GM12878 (cell line): Measurements from ENCODE around the gene BTNL9. TPM values are rescaled to one million over a fixed set of nuclear protein-coding genes. Genes with fewer than 3 reads are reported as not detected.
"Not testable (repeated sequence)": the region's sequence is repeated elsewhere in the genome, so short reads cannot be mapped to it uniquely, and the experiment has no call there.

ENCODE experiments used
- ATAC-seq: fragments of 200-7000 bp; cut with Tn5 transposase; 3 replicates; pipeline ENCODE4 v1.9.1; 2020; ENCODE audit warnings: mild to moderate bottlenecking, moderate library complexity
- BruUV-seq: library from RNA; stranded (reverse); fragments of 400-500 nt; replicated peaks from 2 replicates; lab custom pipeline; 2021; lab: Mats Ljungman, UMichigan
- CTCF ChIA-PET: fragments of 300-600 bp; sonication (Branson Sonifier 250); formaldehyde crosslinking; extraction: SDS; loops from one replicate; lab custom pipeline; 2021; ENCODE audit warnings: inconsistent platforms; lab: Yijun Ruan, JAX
- POLR2A ChIA-PET: fragments of 350-600 bp; formaldehyde crosslinking; extraction: SDS; loops from one replicate; lab custom pipeline; 2021; ENCODE audit warnings: inconsistent platforms; lab: Charles Lee
- RAD21 ChIA-PET: fragments of 300-600 bp; sonication (Branson Sonifier 250); formaldehyde crosslinking; loops from one replicate; lab custom pipeline; 2023; ENCODE audit warnings: antibody characterized with exemption; ENCODE audit not compliant: unreplicated experiment; lab: Charles Lee
- SMC1A ChIA-PET: fragments of 300-600 bp; sonication (Branson Sonifier 250); formaldehyde crosslinking; loops from one replicate; lab custom pipeline; 2023; ENCODE audit not compliant: unreplicated experiment, uncharacterized antibody; lab: Charles Lee
- DNase-seq: peaks from one replicate; pipeline ENCODE4 v3.0.0-alpha.2; 2011; ENCODE audit warnings: low read depth, low spot score
- FAIRE-seq: peaks from 3 replicates; lab custom pipeline; 2011; peaks lifted over from hg19 to GRCh38; lab: Jason Lieb, UNC
- H2AFZ ChIP-seq: 2 replicates; pipeline ENCODE4 v1.6.0; 2011; ENCODE audit warnings: low read depth, low read length, control low read depth; ENCODE audit not compliant: control insufficient read depth
- H3K27ac ChIP-seq: 2 replicates; pipeline ENCODE4 v1.5.1; 2011; ENCODE audit warnings: control low read depth; ENCODE audit not compliant: control insufficient read depth, insufficient read depth
- H3K27me3 ChIP-seq, 2 experiments: replicated peaks in 1 of 2; 2 replicates each; pipeline versions ENCODE4 v1.6.0 to v1.6.1; 2011; ENCODE audit warnings: low read length in 1 of 2; ENCODE audit not compliant: control insufficient read depth in 2 of 2, insufficient read depth in 2 of 2
- H3K36me3 ChIP-seq, 2 experiments: 2 replicates each; pipeline ENCODE4 v1.5.1; 2011; ENCODE audit warnings: low read length in 1 of 2; ENCODE audit not compliant: control insufficient read depth in 2 of 2, insufficient read depth in 2 of 2
- H3K4me1 ChIP-seq: 2 replicates; pipeline ENCODE4 v1.6.1; 2011; ENCODE audit warnings: mild to moderate bottlenecking, low read length, moderate library complexity, mixed read lengths; ENCODE audit not compliant: control insufficient read depth, insufficient read depth
- H3K4me2 ChIP-seq: 2 replicates; pipeline ENCODE4 v1.6.0; 2011; ENCODE audit warnings: control low read depth; ENCODE audit not compliant: control insufficient read depth, insufficient read depth
- H3K4me3 ChIP-seq: fragments of 200-600 bp; sonication (generic); 2 replicates; pipeline ENCODE4 v1.5.1; 2016
- H3K79me2 ChIP-seq: 2 replicates; pipeline ENCODE4 v1.6.0; 2011; ENCODE audit warnings: low read length; ENCODE audit not compliant: control insufficient read depth, insufficient read depth
- H3K9ac ChIP-seq: 2 replicates; pipeline ENCODE4 v1.8.0; 2011; ENCODE audit warnings: low read length, control low read depth, mixed read lengths; ENCODE audit not compliant: control insufficient read depth, insufficient read depth
- H3K9me3 ChIP-seq: replicated peaks from 3 replicates; pipeline ENCODE4 v1.5.1; 2011; ENCODE audit warnings: mild to moderate bottlenecking, low read length; ENCODE audit not compliant: control insufficient read depth, insufficient read depth
- H4K20me1 ChIP-seq: 2 replicates; pipeline ENCODE4 v1.6.0; 2011; ENCODE audit not compliant: control insufficient read depth, insufficient read depth
- CBFB ChIP-seq: IDR thresholded peaks from 2 replicates; pipeline ENCODE4 v1.6.1; 2016; ENCODE audit warnings: antibody characterized with exemption, low read depth
- SPI1 ChIP-seq: IDR thresholded peaks from 2 replicates; pipeline ENCODE4 v1.6.1; 2011; ENCODE audit warnings: low read depth, mild to moderate bottlenecking, low read length, moderate library complexity, borderline replicate concordance; ENCODE audit not compliant: insufficient read depth
- WGBS: methylation state at CpG from one replicate; pipeline ENCODE4 v1.1.6; 2016; ENCODE audit warnings: low lambda C conversion rate; ENCODE audit not compliant: insufficient replicate concordance, insufficient coverage; ENCODE audit errors: missing lambda C conversion rate; 5-methylcytosine and 5-hydroxymethylcytosine counted together
- in situ Hi-C: fragments of 300-500 bp; cut with MboI; formaldehyde crosslinking; loops from 9 replicates; pipeline ENCODE4 v1.14.3; 2018; ENCODE audit warnings: mixed read lengths
- intact Hi-C: fragments of 100-400 bp; cut with micrococcal nuclease; formaldehyde crosslinking; loops from one replicate; pipeline ENCODE4 v1.14.2; 2022; ENCODE audit not compliant: unreplicated experiment
- polyA plus RNA-seq, 11 experiments: library from polyadenylated mRNA; depleted of rRNA in 4 of 11; unstranded in 6 of 11; stranded (reverse) in 5 of 11; fragments of >200 nt; fragmentation: Nextera tagmentation in 4 of 11; fragmentation: Illumina TruSeq in 1 of 11; extraction: Ambion mirVana in 4 of 11; extraction: Trizol in 1 of 11; gene quantifications; 1 replicate in 1 of 11; 2 replicates in 10 of 11; pipeline versions ENCODE4 v1.2.1 to v1.2.3, GENCODE V29; 2011 to 2016; ENCODE audit warnings: inconsistent platforms in 2 of 11, missing spikeins in 2 of 11, low read depth in 1 of 11
- total RNA-seq, 4 experiments: library from RNA; depleted of rRNA in 3 of 4; stranded (reverse); fragments of >200 nt in 3 of 4; fragmentation: Illumina TruSeq in 1 of 4; extraction: Trizol in 1 of 4; gene quantifications; 2 replicates each; pipeline versions ENCODE4 v1.2.1 to v1.2.3, GENCODE V29; 2013 to 2021

Gene BTNL9
- total and polyA plus RNA-seq, 10 of the 15 experiments (the other 5 are each of a cell fraction or from before 2014, with no cell fraction given): 0.01 to 16.5 (median 0.06) TPM; not detected in 5

DNA sequence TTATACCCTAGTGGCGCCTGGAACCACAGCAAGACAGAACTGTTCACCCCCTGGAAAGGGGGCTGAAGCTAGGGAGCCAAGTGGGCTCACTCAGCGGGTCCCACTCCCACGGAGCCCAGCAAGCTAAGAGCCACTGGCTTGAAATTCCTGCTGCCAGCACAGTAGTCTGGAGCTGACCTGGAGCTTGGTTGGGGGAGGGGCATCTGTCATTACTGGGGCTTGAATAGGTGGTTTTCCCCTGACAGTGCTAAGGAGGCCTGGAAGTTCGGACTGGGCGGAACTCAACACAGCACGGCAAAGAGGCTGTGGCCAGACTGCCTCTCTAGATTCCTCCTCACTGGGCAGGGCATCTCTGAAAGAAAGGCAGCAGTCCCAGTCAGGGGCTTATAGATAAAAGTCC is 31.9 kb upstream of the BTNL9 start:
- ChIA-PET SMC1A (no interaction called here), POLR2A (no interaction called here), CTCF (interaction anchor here (1.1 kb wide), 1 partner anchor 108 kb away, joined by 3 read pairs; no protein-coding TSS in a partner anchor)
- no peak for DNase-seq
- Histone ChIP-seq H3K4me2 (no peak overlapping the region), H3K79me2 (no peaks in the 10 kb centered on the region), H3K27ac (no peak overlapping the region), H3K9ac (no peak overlapping the region), H3K4me3 (no peak overlapping the region), H4K20me1 (no peaks in the 10 kb centered on the region), H3K27me3 (no peaks in the 10 kb centered on the region), H3K4me1 (no peaks in the 10 kb centered on the region), H3K9me3 (no peaks in the 10 kb centered on the region)
- no peak for ATAC-seq
- no peak for FAIRE-seq
- no TSS peak for BruUV-seq
- WGBS: 61% methylated on average over 6 of the region's 6 CpGs
- in situ Hi-C loops: no loop called here
- TF ChIP-seq SPI1 (no peak), CBFB (no peak)
- TF ChIP-seq, all 136 proteins: peak for 0
- RAD21 ChIA-PET: no interaction called here
- H3K36me3 ChIP-seq: no peaks in the 10 kb centered on the region
- intact Hi-C loops: no loop called here
- H2AFZ ChIP-seq: no peak overlapping the region

GRCh38 chr5:181010018-181010417 is 30.0 kb upstream of the BTNL9 start:
- ATAC-seq, CTCF ChIA-PET: not testable (repeated sequence)

GRCh38 chr5:181014654-181015053 is 25.4 kb upstream of the BTNL9 start:
- FAIRE-seq, CTCF ChIA-PET, H3K9me3 ChIP-seq, SMC1A ChIA-PET, POLR2A ChIA-PET, H3K36me3 ChIP-seq, H3K4me1 ChIP-seq, H3K79me2 ChIP-seq, H3K4me2 ChIP-seq, BruUV-seq, H2AFZ ChIP-seq, RAD21 ChIA-PET, DNase-seq, H3K27ac ChIP-seq, H3K4me3 ChIP-seq, ATAC-seq, H3K27me3 ChIP-seq, in situ Hi-C loops, H4K20me1 ChIP-seq, intact Hi-C loops, H3K9ac ChIP-seq: not testable (repeated sequence)

More at GRCh38 chr5:181010018-181010417, 30.0 kb upstream of the BTNL9 start:
- H2AFZ ChIP-seq, H3K4me3 ChIP-seq, RAD21 ChIA-PET, intact Hi-C loops, H3K79me2 ChIP-seq, H3K4me1 ChIP-seq, H3K27me3 ChIP-seq, H3K9ac ChIP-seq, FAIRE-seq, H3K36me3 ChIP-seq, in situ Hi-C loops, POLR2A ChIA-PET, H4K20me1 ChIP-seq, DNase-seq, BruUV-seq, H3K27ac ChIP-seq, H3K9me3 ChIP-seq, H3K4me2 ChIP-seq: not testable (repeated sequence)
- SMC1A ChIA-PET: interaction anchor here (0.9 kb wide), 1 partner anchor 12 kb away, joined by 4 read pairs; no protein-coding TSS in a partner anchor
- 78% methylated on average over 4 of the region's 4 CpGs for WGBS

DNA sequence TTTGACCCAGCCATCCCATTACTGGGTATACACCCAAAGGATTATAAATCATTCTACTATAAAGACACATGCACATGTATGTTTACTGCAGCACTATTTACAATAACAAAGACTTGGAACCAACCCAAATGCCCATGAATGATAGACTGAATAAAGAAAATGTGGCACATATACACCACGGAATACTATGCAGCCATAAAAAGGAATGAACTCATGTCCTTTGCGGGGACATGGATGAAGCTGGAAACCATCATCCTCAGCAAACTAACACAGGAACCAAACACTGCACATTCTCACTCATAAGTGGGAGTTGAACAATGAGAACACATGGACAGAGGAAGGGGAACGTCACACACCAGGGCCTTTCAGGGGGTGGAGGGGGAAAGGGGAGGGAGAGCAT is 22.6 kb upstream of the BTNL9 start:
- CTCF ChIA-PET, FAIRE-seq: not testable (repeated sequence)

More for the DNA sequence above, 22.6 kb upstream of the BTNL9 start:
- WGBS: 60% methylated on average over 3 of the region's 3 CpGs
- H3K4me1 ChIP-seq, H3K4me3 ChIP-seq, intact Hi-C loops, H3K27ac ChIP-seq, H3K9ac ChIP-seq, H3K79me2 ChIP-seq, H3K4me2 ChIP-seq, H3K27me3 ChIP-seq, RAD21 ChIA-PET, H2AFZ ChIP-seq, SMC1A ChIA-PET, ATAC-seq, DNase-seq, in situ Hi-C loops, POLR2A ChIA-PET, H3K9me3 ChIP-seq, BruUV-seq, H4K20me1 ChIP-seq, H3K36me3 ChIP-seq: not testable (repeated sequence)
